Common myeloid progenitor, CD34-positive (primary cell): ENCODE measurements around the gene SIRPA.

ENCODE experiments used
- CTCF ChIA-PET: fragments of 350-600 bp; sonication (Branson Sonifier 250); formaldehyde crosslinking; loops from one replicate; lab custom pipeline; 2021; ENCODE audit warnings: antibody characterized with exemption; lab: Charles Lee
- POLR2A ChIA-PET: fragments of 350-600 bp; sonication (Branson Sonifier 250); formaldehyde crosslinking; loops from one replicate; lab custom pipeline; 2021; ENCODE audit warnings: antibody characterized with exemption; lab: Charles Lee
- DNase-seq, 3 donors: peaks; one replicate each; pipeline versions ENCODE4 v3.0.0 to v3.0.0-alpha.2; 2013
- H3K27ac ChIP-seq, 2 experiments: 1 replicate in 1 of 2; 2 replicates in 1 of 2; pipeline ENCODE4 v1.7.0; 2013; ENCODE audit warnings: inconsistent platforms in 2 of 2, low read length in 2 of 2, mild to moderate bottlenecking in 2 of 2, low read depth in 1 of 2, moderate library complexity in 1 of 2; ENCODE audit not compliant: severe bottlenecking in 2 of 2, insufficient read depth in 1 of 2, poor library complexity in 1 of 2
- H3K27me3 ChIP-seq, 5 experiments: replicated peaks in 2 of 5; 1 replicate in 3 of 5; 2 replicates in 2 of 5; pipeline versions ENCODE4 v1.6.1 to v1.7.0; 2013; ENCODE audit warnings: low read length in 4 of 5, mild to moderate bottlenecking in 2 of 5, moderate library complexity in 2 of 5, inconsistent platforms in 1 of 5; ENCODE audit not compliant: insufficient read depth in 5 of 5, control insufficient read depth in 4 of 5
- H3K36me3 ChIP-seq, 4 experiments: 1 replicate in 2 of 4; 2 replicates in 2 of 4; pipeline versions ENCODE4 v1.6.1 to v1.7.0; 2013; ENCODE audit warnings: low read length in 3 of 4, control low read depth in 1 of 4, mild to moderate bottlenecking in 1 of 4; ENCODE audit not compliant: control insufficient read depth in 4 of 4, insufficient read depth in 4 of 4
- H3K4me1 ChIP-seq, 4 experiments: 1 replicate in 3 of 4; 2 replicates in 1 of 4; pipeline versions ENCODE4 v1.6.1 to v1.7.1; 2013; ENCODE audit warnings: low read length in 3 of 4, mild to moderate bottlenecking in 3 of 4, control low read depth in 1 of 4, inconsistent platforms in 1 of 4, moderate library complexity in 1 of 4; ENCODE audit not compliant: control insufficient read depth in 4 of 4, insufficient read depth in 4 of 4; ENCODE audit errors: control extremely low read depth in 1 of 4
- H3K4me3 ChIP-seq, 7 experiments: 1 replicate in 4 of 7; 2 replicates in 3 of 7; pipeline versions ENCODE4 v1.5.1 to v1.7.0; 2013; ENCODE audit warnings: mild to moderate bottlenecking in 7 of 7, low read length in 6 of 7, moderate library complexity in 6 of 7, inconsistent platforms in 2 of 7, low read depth in 2 of 7, control low read depth in 1 of 7; ENCODE audit not compliant: insufficient read depth in 4 of 7, control insufficient read depth in 1 of 7; ENCODE audit errors: extremely low read depth in 1 of 7
- H3K9me3 ChIP-seq, 5 experiments: 1 replicate in 4 of 5; 2 replicates in 1 of 5; pipeline versions ENCODE4 v1.6.1 to v1.7.1; 2013; ENCODE audit warnings: low read length in 4 of 5, mild to moderate bottlenecking in 2 of 5, inconsistent platforms in 1 of 5, low read depth in 1 of 5, moderate library complexity in 1 of 5; ENCODE audit not compliant: control insufficient read depth in 4 of 5, insufficient read depth in 2 of 5; ENCODE audit errors: control extremely low read depth in 1 of 5
- WGBS: methylation state at CpG from one replicate; pipeline ENCODE4 v1.1.5; 2013; ENCODE audit not compliant: insufficient coverage; 5-methylcytosine and 5-hydroxymethylcytosine counted together

Gene SIRPA

GRCh38 chr20:1932971-1933370 is 37.8 kb downstream of the SIRPA start:
- CTCF ChIA-PET: no interaction called here
- WGBS: 91% methylated on average over 2 of the region's 2 CpGs
- Histone ChIP-seq H3K4me1 (no peaks in the 10 kb centered on the region), H3K9me3 (no peaks in the 10 kb centered on the region), H3K4me3 (no peak overlapping the region), H3K27ac (no peak overlapping the region), H3K36me3 (peaks cover 0 to 21% (median 7%) of the 10 kb centered on the region in 4 experiments), H3K27me3 (no peaks in the 10 kb centered on the region)
- POLR2A ChIA-PET: no interaction called here
- DNase-seq: no peak

DNA sequence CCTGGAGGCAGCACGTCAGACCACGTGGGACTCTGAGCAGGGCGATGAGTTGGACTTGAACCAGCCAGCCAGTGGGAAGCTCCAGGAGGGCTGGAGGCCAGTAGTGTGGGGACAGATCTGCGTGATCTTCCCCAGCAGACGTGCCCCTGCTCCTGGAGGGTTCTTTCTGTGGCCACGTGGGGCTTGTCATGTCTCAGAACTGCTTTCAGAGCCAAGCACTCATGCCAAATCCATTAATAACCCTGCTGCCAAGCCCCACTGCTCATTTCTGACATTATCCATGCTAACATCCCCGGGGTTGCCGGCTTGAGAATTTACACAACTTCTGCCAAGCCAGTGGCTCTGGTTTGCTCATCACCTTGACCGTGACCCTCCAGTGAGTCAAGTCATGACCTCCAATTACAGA is 38.3 kb downstream of the SIRPA start:
- 94% methylated on average over 5 of the region's 9 CpGs for WGBS
- POLR2A ChIA-PET: no interaction called here
- Histone ChIP-seq H3K36me3 (peaks cover 0 to 22% (median 7%) of the 10 kb centered on the region in 4 experiments), H3K4me3 (no peak overlapping the region), H3K27ac (no peak overlapping the region), H3K4me1 (no peaks in the 10 kb centered on the region), H3K27me3 (no peaks in the 10 kb centered on the region), H3K9me3 (no peaks in the 10 kb centered on the region)
- CTCF ChIA-PET: no interaction called here
- no peak for DNase-seq

DNA sequence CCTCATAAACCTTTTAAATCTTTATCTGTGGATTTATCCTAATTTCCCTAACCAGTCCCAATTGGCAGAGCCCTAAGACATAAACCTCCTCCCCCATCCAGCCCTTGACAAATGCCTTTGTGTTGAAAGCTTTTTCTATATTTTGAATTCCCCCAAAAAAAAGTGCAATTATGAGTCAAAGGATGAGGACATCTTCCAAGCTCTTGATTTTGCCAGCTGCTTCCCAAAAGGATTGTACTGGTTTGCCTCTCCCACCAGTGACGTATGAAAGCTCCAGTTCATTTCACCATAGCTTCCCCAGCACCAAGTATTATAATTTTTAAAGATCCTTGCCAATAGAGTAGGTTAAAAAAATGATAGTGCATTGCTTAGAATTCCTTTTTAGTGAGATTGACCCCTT is 38.9 kb downstream of the SIRPA start:
- ChIA-PET CTCF (interaction anchor here (1.5 kb wide), 1 partner anchor 13 kb away, joined by 3 read pairs; no protein-coding TSS in a partner anchor), POLR2A (no interaction called here)
- H3K27me3 ChIP-seq: no peaks in the 10 kb centered on the region
- WGBS: no CpG with 5 or more reads among the region's 1 CpG
- H3K36me3 ChIP-seq: peaks cover 0 to 26% (median 9%) of the 10 kb centered on the region in 4 experiments
- H3K9me3 ChIP-seq: no peaks in the 10 kb centered on the region
- H3K27ac ChIP-seq: no peak overlapping the region
- no peak for DNase-seq
- no peaks in the 10 kb centered on the region for H3K4me1 ChIP-seq
- no peak overlapping the region for H3K4me3 ChIP-seq

DNA sequence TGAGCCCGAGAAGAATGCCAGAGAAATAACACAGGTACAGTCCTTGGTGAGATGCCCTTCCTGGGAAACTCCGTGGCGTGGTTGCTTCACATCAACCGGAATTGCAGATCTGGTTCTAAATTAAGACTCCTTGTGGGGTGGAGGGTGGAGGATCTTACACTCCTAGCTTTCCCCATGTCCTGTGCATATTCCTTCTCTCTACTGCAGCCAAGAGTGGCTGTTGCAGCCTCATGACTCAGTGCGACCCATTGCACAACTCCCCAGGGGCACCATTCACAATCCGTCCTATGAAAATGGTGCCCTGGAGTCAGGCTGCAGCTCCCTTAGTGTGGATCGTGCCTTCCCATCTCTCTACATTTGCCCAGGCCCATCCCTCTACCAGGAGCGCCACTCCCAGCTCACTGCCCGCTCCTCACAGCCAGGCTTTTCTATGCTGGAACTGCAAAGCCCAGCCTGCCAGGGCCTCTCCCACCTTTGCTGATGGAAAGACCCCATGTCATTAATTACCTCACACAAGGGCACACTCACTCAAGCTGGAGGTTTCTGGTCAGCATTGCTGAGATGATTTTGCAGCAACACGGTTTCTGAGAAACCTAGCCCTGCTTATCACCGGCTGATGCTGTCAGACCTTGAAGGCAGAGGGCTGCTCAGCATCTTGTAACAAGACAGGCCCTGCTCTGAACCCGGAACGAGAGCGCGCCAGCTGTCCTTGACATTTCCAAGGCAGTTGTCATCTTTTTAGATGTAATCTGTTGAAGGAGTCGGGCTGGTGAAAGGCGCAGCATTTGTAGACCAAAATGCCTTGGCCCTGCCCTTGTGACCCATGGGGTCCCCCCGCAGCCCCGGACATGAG is 39.7 kb downstream of the SIRPA start:
- WGBS: 96% methylated on average over 15 of the region's 19 CpGs
- Histone ChIP-seq H3K27me3 (no peaks in the 10 kb centered on the region), H3K9me3 (no peaks in the 10 kb centered on the region), H3K4me3 (no peak overlapping the region), H3K27ac (no peak overlapping the region), H3K4me1 (no peaks in the 10 kb centered on the region), H3K36me3 (peaks cover 0 to 26% (median 9%) of the 10 kb centered on the region in 4 experiments)
- no peak for DNase-seq
- CTCF ChIA-PET: interaction anchor here (1.5 kb wide), 1 partner anchor 12 kb away, joined by 3 read pairs; no protein-coding TSS in a partner anchor
- POLR2A ChIA-PET: no interaction called here

GRCh38 chr20:1935696-1936366 is 40.6 kb downstream of the SIRPA start:
- DNase-seq: no peak
- H3K36me3 ChIP-seq: peaks cover 0 to 26% (median 9%) of the 10 kb centered on the region in 4 experiments
- H3K4me1 ChIP-seq: no peaks in the 10 kb centered on the region
- no peak overlapping the region for H3K27ac ChIP-seq
- CTCF ChIA-PET: no interaction called here
- no peak overlapping the region for H3K4me3 ChIP-seq
- H3K27me3 ChIP-seq: no peaks in the 10 kb centered on the region
- POLR2A ChIA-PET: no interaction called here
- WGBS: 95% methylated on average over 14 of the region's 15 CpGs
- H3K9me3 ChIP-seq: no peaks in the 10 kb centered on the region

- no peak overlapping the region for H3K27ac ChIP-seq
- peaks cover 0 to 26% (median 9%) of the 10 kb centered on the region in 4 experiments for H3K36me3 ChIP-seq
- WGBS: 98% methylated on average over 20 of the region's 25 CpGs
- no peak for DNase-seq
- H3K27me3 ChIP-seq: no peaks in the 10 kb centered on the region
- ChIA-PET CTCF (no interaction called here), POLR2A (no interaction called here)
- no peaks in the 10 kb centered on the region for H3K9me3 ChIP-seq
- H3K4me1 ChIP-seq: no peaks in the 10 kb centered on the region
- H3K4me3 ChIP-seq: no peak overlapping the region
These were observed 42.2 kb downstream of the SIRPA start for GRCh38 chr20:1937316-1937976.
